OCI-LY7 (cell line): ENCODE measurements around the gene PIGL.

Experiments
- CTCF ChIP-seq: fragments of 200-600 bp; sonication (generic); conservative IDR thresholded peaks from 2 replicates; pipeline ENCODE4 v1.5.1; 2014; ENCODE audit warnings: mild to moderate bottlenecking, antibody characterized with exemption, low read length, moderate library complexity, mixed read lengths
- EZH2phosphoT487 ChIP-seq: fragments of 200-600 bp; sonication (generic); IDR thresholded peaks from 2 replicates; pipeline ENCODE4 v1.6.1; 2018; ENCODE audit warnings: low read depth, borderline replicate concordance, mild to moderate bottlenecking, mixed run types, antibody characterized with exemption, low read length, moderate library complexity, mixed read lengths

GRCh38 chr17:16339402-16339801, 122.4 kb downstream of the PIGL start:
- TF ChIP-seq CTCF (no peak), EZH2phosphoT487 (no peak)
